Common myeloid progenitor, CD34-positive (primary cell): ENCODE measurements around the gene HTD2.

Experiments
- CTCF ChIA-PET: fragments of 350-600 bp; sonication (Branson Sonifier 250); formaldehyde crosslinking; loops from one replicate; lab custom pipeline; 2021; ENCODE audit warnings: antibody characterized with exemption; lab: Charles Lee
- POLR2A ChIA-PET: fragments of 350-600 bp; sonication (Branson Sonifier 250); formaldehyde crosslinking; loops from one replicate; lab custom pipeline; 2021; ENCODE audit warnings: antibody characterized with exemption; lab: Charles Lee
- DNase-seq, 3 donors: peaks; one replicate each; pipeline versions ENCODE4 v3.0.0 to v3.0.0-alpha.2; 2013
- H3K27ac ChIP-seq, 2 experiments: 1 replicate in 1 of 2; 2 replicates in 1 of 2; pipeline ENCODE4 v1.7.0; 2013; ENCODE audit warnings: inconsistent platforms in 2 of 2, low read length in 2 of 2, mild to moderate bottlenecking in 2 of 2, low read depth in 1 of 2, moderate library complexity in 1 of 2; ENCODE audit not compliant: severe bottlenecking in 2 of 2, insufficient read depth in 1 of 2, poor library complexity in 1 of 2
- H3K27me3 ChIP-seq, 5 experiments: replicated peaks in 2 of 5; 1 replicate in 3 of 5; 2 replicates in 2 of 5; pipeline versions ENCODE4 v1.6.1 to v1.7.0; 2013; ENCODE audit warnings: low read length in 4 of 5, mild to moderate bottlenecking in 2 of 5, moderate library complexity in 2 of 5, inconsistent platforms in 1 of 5; ENCODE audit not compliant: insufficient read depth in 5 of 5, control insufficient read depth in 4 of 5
- H3K36me3 ChIP-seq, 4 experiments: 1 replicate in 2 of 4; 2 replicates in 2 of 4; pipeline versions ENCODE4 v1.6.1 to v1.7.0; 2013; ENCODE audit warnings: low read length in 3 of 4, control low read depth in 1 of 4, mild to moderate bottlenecking in 1 of 4; ENCODE audit not compliant: control insufficient read depth in 4 of 4, insufficient read depth in 4 of 4
- H3K4me1 ChIP-seq, 4 experiments: 1 replicate in 3 of 4; 2 replicates in 1 of 4; pipeline versions ENCODE4 v1.6.1 to v1.7.1; 2013; ENCODE audit warnings: low read length in 3 of 4, mild to moderate bottlenecking in 3 of 4, control low read depth in 1 of 4, inconsistent platforms in 1 of 4, moderate library complexity in 1 of 4; ENCODE audit not compliant: control insufficient read depth in 4 of 4, insufficient read depth in 4 of 4; ENCODE audit errors: control extremely low read depth in 1 of 4
- H3K4me3 ChIP-seq, 7 experiments: 1 replicate in 4 of 7; 2 replicates in 3 of 7; pipeline versions ENCODE4 v1.5.1 to v1.7.0; 2013; ENCODE audit warnings: mild to moderate bottlenecking in 7 of 7, low read length in 6 of 7, moderate library complexity in 6 of 7, inconsistent platforms in 2 of 7, low read depth in 2 of 7, control low read depth in 1 of 7; ENCODE audit not compliant: insufficient read depth in 4 of 7, control insufficient read depth in 1 of 7; ENCODE audit errors: extremely low read depth in 1 of 7
- H3K9me3 ChIP-seq, 5 experiments: 1 replicate in 4 of 5; 2 replicates in 1 of 5; pipeline versions ENCODE4 v1.6.1 to v1.7.1; 2013; ENCODE audit warnings: low read length in 4 of 5, mild to moderate bottlenecking in 2 of 5, inconsistent platforms in 1 of 5, low read depth in 1 of 5, moderate library complexity in 1 of 5; ENCODE audit not compliant: control insufficient read depth in 4 of 5, insufficient read depth in 2 of 5; ENCODE audit errors: control extremely low read depth in 1 of 5
- WGBS: methylation state at CpG from one replicate; pipeline ENCODE4 v1.1.5; 2013; ENCODE audit not compliant: insufficient coverage; 5-methylcytosine and 5-hydroxymethylcytosine counted together

Gene HTD2

GRCh38 chr3:58291671-58292338, 14.5 kb upstream of the HTD2 start:
- Histone ChIP-seq H3K27me3 (no peaks in the 10 kb centered on the region), H3K36me3 (peaks cover 0 to 2% (median 0%) of the 10 kb centered on the region in 4 experiments), H3K27ac (no peak overlapping the region), H3K9me3 (no peaks in the 10 kb centered on the region), H3K4me3 (no peak overlapping the region), H3K4me1 (no peaks in the 10 kb centered on the region)
- ChIA-PET POLR2A (no interaction called here), CTCF (interaction anchor here (0.7 to 1.5 kb wide), 3 partner anchors 15 to 279 kb away, joined by 3 to 6 read pairs (median 5); partner anchors contain the start of genes HTD2 and RPP14)
- DNase-seq: no peak
- 84% methylated on average over 8 of the region's 9 CpGs for WGBS

- POLR2A ChIA-PET: interaction anchor here (0.6 kb wide), 1 partner anchor 514 kb away, joined by 3 read pairs; no protein-coding TSS in a partner anchor
- no peak for DNase-seq
- 96% methylated on average over 9 of the region's 10 CpGs for WGBS
- Histone ChIP-seq H3K27me3 (no peaks in the 10 kb centered on the region), H3K4me1 (no peaks in the 10 kb centered on the region), H3K9me3 (no peaks in the 10 kb centered on the region), H3K36me3 (peaks cover 0 to 2% (median 0%) of the 10 kb centered on the region in 4 experiments), H3K27ac (no peak overlapping the region), H3K4me3 (no peak overlapping the region)
- CTCF ChIA-PET: interaction anchor here (0.9 to 1.5 kb wide), 5 partner anchors 14 to 126 kb away, joined by 3 to 6 read pairs (median 4); partner anchors contain the start of genes HTD2 and RPP14
Measured at GRCh38 chr3:58292866-58293265, 13.5 kb upstream of the HTD2 start.

- no peak overlapping the region for H3K27ac ChIP-seq
- no peak overlapping the region for H3K4me3 ChIP-seq
- DNase-seq: no peak
- POLR2A ChIA-PET: no interaction called here
- H3K9me3 ChIP-seq: no peaks in the 10 kb centered on the region
- no peaks in the 10 kb centered on the region for H3K4me1 ChIP-seq
- CTCF ChIA-PET: interaction anchor here (0.9 to 1.4 kb wide), 4 partner anchors 75 to 180 kb away, joined by 3 to 4 read pairs (median 3); no protein-coding TSS in a partner anchor
- WGBS: 60% methylated on average over 1 of the region's 9 CpGs
- H3K27me3 ChIP-seq: no peaks in the 10 kb centered on the region
- peaks cover 0 to 2% (median 0%) of the 10 kb centered on the region in 4 experiments for H3K36me3 ChIP-seq
Measured at GRCh38 chr3:58293516-58293915, 12.8 kb upstream of the HTD2 start.

GRCh38 chr3:58296269-58296668, 10.1 kb upstream of the HTD2 start:
- Histone ChIP-seq H3K4me1 (no peaks in the 10 kb centered on the region), H3K9me3 (peaks cover 0 to 4% (median 0%) of the 10 kb centered on the region in 5 experiments), H3K27ac (no peak overlapping the region), H3K27me3 (peaks cover 0 to 4% (median 0%) of the 10 kb centered on the region in 5 experiments), H3K4me3 (no peak overlapping the region), H3K36me3 (peaks cover 0 to 2% (median 0%) of the 10 kb centered on the region in 4 experiments)
- no peak for DNase-seq
- ChIA-PET POLR2A (no interaction called here), CTCF (interaction anchor here (0.9 to 6.0 kb wide), 7 partner anchors 8 to 297 kb away, joined by 3 to 70 read pairs (median 4); no protein-coding TSS in a partner anchor)
- 77% methylated on average over 5 of the region's 5 CpGs for WGBS

- Histone ChIP-seq H3K4me3 (no peak overlapping the region), H3K27ac (no peak overlapping the region), H3K36me3 (peaks cover 0 to 2% (median 0%) of the 10 kb centered on the region in 4 experiments), H3K4me1 (no peaks in the 10 kb centered on the region), H3K27me3 (peaks cover 0 to 6% (median 0%) of the 10 kb centered on the region in 5 experiments), H3K9me3 (peaks cover 0 to 9% (median 3%) of the 10 kb centered on the region in 5 experiments)
- DNase-seq: no peak
- ChIA-PET CTCF (interaction anchor here (0.7 to 6.0 kb wide), 4 partner anchors 10 to 298 kb away, joined by 3 to 70 read pairs (median 25); partner anchors contain the start of gene HTD2), POLR2A (no interaction called here)
- 100% methylated on average over 5 of the region's 6 CpGs for WGBS
Measured at GRCh38 chr3:58296843-58297242, 9.5 kb upstream of the HTD2 start.

- Histone ChIP-seq H3K27me3 (peaks cover 0 to 6% (median 0%) of the 10 kb centered on the region in 5 experiments), H3K4me3 (no peak overlapping the region), H3K27ac (no peak overlapping the region), H3K36me3 (peaks cover 0 to 1% (median 0%) of the 10 kb centered on the region in 4 experiments), H3K4me1 (no peaks in the 10 kb centered on the region), H3K9me3 (peaks cover 0 to 14% (median 5%) of the 10 kb centered on the region in 5 experiments)
- ChIA-PET POLR2A (no interaction called here), CTCF (interaction anchor here (0.6 to 6.0 kb wide), 5 partner anchors 66 to 131 kb away, joined by 3 to 70 read pairs (median 3); no protein-coding TSS in a partner anchor)
- no CpG with 5 or more reads among the region's 3 CpGs for WGBS
- DNase-seq: no peak
Measured at GRCh38 chr3:58298190-58298589, 8.1 kb upstream of the HTD2 start.

- no peak overlapping the region for H3K4me3 ChIP-seq
- H3K36me3 ChIP-seq: no peaks in the 10 kb centered on the region
- DNase-seq: no peak
- H3K4me1 ChIP-seq: no peaks in the 10 kb centered on the region
- peaks cover 0 to 6% (median 0%) of the 10 kb centered on the region in 5 experiments for H3K27me3 ChIP-seq
- H3K9me3 ChIP-seq: peaks cover 0 to 14% (median 5%) of the 10 kb centered on the region in 5 experiments
- ChIA-PET CTCF (interaction anchor here (1.0 to 6.0 kb wide), 12 partner anchors 9 to 434 kb away, joined by 3 to 70 read pairs (median 6); no protein-coding TSS in a partner anchor), POLR2A (no interaction called here)
- WGBS: no CpG with 5 or more reads among the region's 2 CpGs
- no peak overlapping the region for H3K27ac ChIP-seq
Measured at GRCh38 chr3:58299075-58299474, 7.2 kb upstream of the HTD2 start.
